ENCODE measurements around the gene NIT2.

NIT2 gene

DNA sequence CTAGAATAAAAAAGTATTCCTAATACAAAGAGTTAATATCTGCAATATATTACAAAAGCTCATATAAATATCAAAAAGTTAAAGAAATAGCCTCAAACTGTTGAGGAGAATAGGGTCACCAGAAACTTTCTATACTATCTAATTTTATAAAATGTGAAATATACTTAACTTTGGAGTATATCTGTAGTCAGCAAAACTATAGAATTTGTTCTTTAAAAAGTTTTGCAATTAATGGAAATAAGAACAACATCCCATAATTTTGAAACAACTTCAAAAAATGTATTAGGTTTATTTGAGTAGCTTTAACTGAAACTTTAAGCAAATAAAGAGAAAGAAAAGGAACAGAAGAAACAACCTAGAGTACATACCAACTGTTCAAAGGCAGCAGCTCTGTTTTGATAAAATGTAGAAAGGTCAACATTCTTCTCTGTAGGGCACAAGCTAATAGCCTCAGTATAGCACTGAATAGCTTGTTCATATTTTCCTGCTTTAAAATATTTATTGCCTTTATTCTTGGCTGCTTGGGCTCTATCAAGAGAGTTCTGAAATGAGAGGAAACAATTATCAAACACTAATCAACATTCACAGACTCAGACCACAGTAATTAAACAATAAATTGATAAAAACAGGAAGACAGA is 52.0 kb downstream of the NIT2 start:
- TF ChIP-seq, protein P1, sequence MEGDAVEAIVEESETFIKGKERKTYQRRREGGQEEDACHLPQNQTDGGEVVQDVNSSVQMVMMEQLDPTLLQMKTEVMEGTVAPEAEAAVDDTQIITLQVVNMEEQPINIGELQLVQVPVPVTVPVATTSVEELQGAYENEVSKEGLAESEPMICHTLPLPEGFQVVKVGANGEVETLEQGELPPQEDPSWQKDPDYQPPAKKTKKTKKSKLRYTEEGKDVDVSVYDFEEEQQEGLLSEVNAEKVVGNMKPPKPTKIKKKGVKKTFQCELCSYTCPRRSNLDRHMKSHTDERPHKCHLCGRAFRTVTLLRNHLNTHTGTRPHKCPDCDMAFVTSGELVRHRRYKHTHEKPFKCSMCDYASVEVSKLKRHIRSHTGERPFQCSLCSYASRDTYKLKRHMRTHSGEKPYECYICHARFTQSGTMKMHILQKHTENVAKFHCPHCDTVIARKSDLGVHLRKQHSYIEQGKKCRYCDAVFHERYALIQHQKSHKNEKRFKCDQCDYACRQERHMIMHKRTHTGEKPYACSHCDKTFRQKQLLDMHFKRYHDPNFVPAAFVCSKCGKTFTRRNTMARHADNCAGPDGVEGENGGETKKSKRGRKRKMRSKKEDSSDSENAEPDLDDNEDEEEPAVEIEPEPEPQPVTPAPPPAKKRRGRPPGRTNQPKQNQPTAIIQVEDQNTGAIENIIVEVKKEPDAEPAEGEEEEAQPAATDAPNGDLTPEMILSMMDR (IDR thresholded peaks at IDR 0.05) = no peak

DNA sequence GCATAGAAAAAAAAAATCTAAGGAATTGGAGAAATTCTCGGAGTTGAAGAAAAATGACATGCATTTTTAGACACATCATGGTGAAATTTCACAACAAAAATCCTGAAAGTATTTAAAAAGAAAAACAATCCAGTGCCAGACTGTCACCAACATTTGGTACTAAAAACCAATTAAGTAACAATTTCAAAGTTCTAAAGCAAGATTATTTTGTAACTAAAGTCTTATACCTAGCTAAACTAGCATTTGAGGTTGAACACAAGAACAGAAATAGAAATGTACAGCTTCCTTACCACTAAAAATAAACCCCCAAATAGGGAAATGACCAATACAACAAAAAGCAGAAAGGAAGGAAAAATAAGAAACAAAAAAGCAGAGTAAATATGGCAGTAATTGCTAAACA is 54.5 kb downstream of the NIT2 start:
- TF ChIP-seq, protein P1 (IDR thresholded peaks at IDR 0.05) = no peak

DNA sequence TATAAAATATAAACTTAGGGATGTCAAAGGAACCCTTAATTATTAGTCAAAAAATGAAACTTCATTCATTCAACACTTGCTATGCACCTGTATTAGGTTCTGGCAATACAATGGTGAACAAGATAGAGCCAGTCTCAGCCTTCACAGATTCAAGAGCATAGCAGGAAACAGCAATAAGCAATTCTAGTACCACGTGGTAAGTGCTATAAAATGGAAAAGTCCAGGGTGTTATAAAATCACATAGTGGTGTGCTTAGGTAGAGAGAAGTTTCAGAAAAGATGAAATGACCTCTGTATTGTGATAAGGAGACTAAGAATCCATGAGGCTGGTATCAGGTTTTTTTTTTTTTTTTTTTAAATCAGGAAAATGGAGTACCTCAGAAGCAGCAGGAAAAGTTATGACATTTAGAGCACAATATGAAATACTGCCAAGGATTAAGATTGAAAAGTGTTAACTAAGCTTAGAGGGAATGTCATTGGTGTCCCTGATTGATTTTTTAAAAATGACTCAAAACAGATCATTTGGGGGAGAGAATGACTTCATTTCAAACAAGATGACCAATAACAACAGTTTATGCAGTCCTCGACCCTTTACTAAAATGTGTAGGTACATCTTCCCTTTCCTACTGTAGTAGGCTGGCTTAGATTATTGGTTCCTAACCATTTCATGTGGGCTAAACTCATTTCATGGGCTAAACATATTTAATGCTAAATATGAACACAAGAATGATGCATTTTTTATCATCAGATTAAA is 61.3 kb downstream of the NIT2 start:
- TF ChIP-seq, protein P1 (IDR thresholded peaks at IDR 0.05) = no peak

DNA sequence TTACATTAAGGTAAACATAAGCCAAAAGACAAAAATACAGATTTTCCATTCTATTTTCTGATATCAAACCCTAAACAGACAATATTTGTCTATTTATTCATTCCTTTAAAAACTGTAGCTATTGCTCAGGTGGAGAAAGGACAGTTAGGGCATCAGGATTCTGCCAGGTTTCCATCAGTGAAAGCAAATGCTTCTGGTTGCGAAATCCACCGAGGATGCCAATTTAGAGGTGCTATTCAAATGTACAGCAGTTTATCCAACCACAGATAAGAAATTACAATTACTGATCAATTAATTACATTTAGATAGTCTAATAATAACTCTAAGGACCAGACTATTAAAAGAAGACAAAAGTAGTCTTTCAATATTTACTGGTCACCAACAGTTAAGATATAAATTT is 62.4 kb downstream of the NIT2 start:
- TF ChIP-seq, protein P1 (IDR thresholded peaks at IDR 0.05) = no peak

DNA sequence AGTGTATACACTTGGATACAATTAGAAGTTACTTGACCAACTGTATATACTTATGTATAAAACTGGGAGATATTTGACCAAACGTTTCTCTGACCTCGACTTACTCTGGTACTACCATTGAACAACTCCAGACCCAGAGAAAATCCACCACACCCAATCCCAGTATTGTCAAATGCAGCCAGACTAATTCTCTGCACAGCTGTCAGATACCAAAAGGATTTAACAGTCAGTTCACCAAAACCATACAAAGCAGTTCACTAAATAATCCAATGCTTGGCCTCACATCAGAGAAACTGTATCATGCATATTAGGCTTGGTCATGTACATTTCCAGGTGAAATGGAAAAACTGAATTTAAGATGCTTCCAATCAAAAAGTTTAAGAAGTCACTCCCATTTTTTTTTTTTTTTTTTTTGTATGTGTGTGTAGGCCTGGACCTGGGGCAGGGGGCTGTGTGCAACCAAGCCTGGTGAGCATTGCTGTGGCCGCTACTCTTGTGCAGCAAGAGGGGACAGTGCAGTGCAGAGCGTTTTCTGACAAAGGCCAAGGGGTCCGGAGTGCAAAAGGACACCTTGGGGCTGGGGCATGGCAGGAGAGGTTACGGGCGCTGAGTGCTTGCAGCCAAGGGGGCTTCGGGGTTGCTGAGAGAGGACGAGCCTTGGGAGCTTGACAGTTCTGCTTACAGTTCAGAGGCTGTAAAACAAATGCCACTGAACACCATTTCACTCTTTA is 64.9 kb downstream of the NIT2 start:
- TF ChIP-seq, protein P1 (IDR thresholded peaks at IDR 0.05) = no peak

DNA sequence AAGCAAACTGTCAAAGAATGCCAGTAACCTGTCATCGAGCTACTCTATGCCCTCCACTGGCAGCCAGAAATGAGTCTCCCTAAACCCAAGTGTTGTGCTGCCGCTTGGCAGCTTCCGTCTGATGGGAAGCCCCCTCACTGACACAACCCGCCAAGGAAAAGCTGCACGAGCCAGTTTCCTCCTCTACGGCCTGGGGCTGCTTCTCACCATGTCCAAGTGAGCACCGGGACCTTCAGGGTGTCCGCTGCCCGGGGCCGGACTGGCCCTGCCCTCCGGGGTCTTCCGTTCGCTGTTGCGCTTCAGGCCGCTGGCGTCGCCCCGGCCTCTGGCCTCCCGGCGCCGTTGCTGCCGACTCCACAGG is 65.8 kb downstream of the NIT2 start:
- TF ChIP-seq, protein P1 (IDR thresholded peaks at IDR 0.05) = no peak

DNA sequence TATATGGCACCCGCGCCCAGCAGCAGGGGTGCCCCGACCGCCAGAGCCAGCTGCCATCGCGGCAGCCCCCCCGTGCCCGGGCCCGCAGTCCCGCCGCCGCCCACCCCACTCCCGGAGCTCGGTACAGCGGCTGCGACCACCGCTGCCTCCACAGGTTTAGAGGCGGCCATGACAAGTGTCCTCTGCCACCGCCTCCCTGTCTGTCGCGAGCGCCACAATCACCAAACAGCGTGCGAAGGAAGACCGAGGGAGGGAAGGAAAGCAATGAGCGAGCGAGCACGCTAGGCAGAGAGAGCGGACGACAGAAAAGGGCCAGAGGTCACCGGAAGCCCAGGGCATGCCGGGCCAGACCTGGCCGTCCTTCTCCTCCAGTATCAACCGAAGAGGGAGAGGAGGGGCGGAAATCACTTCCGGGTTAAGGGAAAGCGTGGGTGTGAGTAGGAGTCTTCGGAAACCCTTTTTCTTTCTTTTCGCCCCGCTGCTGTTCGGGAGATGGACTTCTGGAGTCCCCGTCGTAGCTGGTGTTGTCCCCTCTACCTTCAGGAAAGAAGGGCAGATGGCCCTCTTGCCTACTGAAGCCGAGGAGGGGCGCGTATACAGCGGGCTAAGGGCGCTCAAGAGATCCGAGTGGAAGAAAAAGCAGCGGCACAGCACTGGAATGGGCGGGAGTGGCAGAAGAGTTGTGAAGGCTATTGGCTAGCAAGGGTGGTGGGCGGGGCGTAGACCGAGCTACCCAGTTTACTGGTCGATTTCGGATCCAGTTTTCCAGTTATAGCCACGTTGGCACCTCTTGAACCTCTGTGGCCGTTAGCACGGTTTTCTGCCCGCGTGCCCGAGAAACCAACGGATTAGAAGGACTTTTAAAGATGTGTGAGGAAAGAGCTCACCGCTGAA is 66.5 kb downstream of the NIT2 start, which contains the start of the genes LNP1 and TOMM70:
Gene LNP1 (plus strand): TSS at position 760 of the 894 bp plus-strand sequence. CDS start 28,191 bp downstream, outside the sequence.
Gene TOMM70 (minus strand): TSS at position 310 of the 894 bp plus-strand sequence. CDS start 140 bp downstream, at position 170.
- TF ChIP-seq, protein P1 (IDR thresholded peaks at IDR 0.05) = no peak
